Esophagus mucosa (tissue), 1 donor: ENCODE data around the gene NOC2L. TPM values are rescaled to one million over a fixed set of nuclear protein-coding genes. Genes with fewer than 3 reads are reported as not detected.
"Not testable (repeated sequence)": the region's sequence is repeated elsewhere in the genome, so short reads cannot be mapped to it uniquely, and the experiment has no call there.

ENCODE experiments used
- ATAC-seq: fragments of 200-7000 bp; cut with Tn5 transposase; one replicate; pipeline ENCODE4 v1.9.1; 2020
- total RNA-seq: library from RNA; stranded (reverse); gene quantifications from one replicate; pipeline ENCODE4 v1.2.4, GENCODE V29; 2023
- donor health status: DM: yes; HTN: yes; CAD: no.

The NOC2L gene
- total RNA-seq, 1 donor from 2014 or later = 68.1 TPM

- no peak for ATAC-seq
Observed at GRCh38 chr1:993379-993995, 34.4 kb upstream of the NOC2L start.

- ATAC-seq = no peak
Observed at GRCh38 chr1:992362-992761, 33.3 kb upstream of the NOC2L start.

- no peak for ATAC-seq
Observed at GRCh38 chr1:991895-992294, 32.8 kb upstream of the NOC2L start.

- ATAC-seq = not testable (repeated sequence)
Observed at GRCh38 chr1:991275-991674, 32.2 kb upstream of the NOC2L start.

- not testable (repeated sequence) for ATAC-seq
Observed at GRCh38 chr1:988061-988460, 29.0 kb upstream of the NOC2L start.

GRCh38 chr1:985126-985525 is 26.1 kb upstream of the NOC2L start:
- no peak for ATAC-seq

- no peak for ATAC-seq
Observed at GRCh38 chr1:984476-984814, 25.4 kb upstream of the NOC2L start.

- peak; percentile 32 for ATAC-seq
Observed at GRCh38 chr1:983798-984475, 24.9 kb upstream of the NOC2L start.

- no peak for ATAC-seq
Observed at GRCh38 chr1:982765-983436, 23.8 kb upstream of the NOC2L start.

GRCh38 chr1:981955-982558 is 23.0 kb upstream of the NOC2L start, which contains the start of gene PERM1:
Gene PERM1 (minus strand): TSS chr1:982093. CDS start chr1:981029, 1,064 bp downstream.
- peak; percentile 1 for ATAC-seq

GRCh38 chr1:981491-981954 is 22.5 kb upstream of the NOC2L start:
- peak; percentile 3 for ATAC-seq

GRCh38 chr1:980602-981395 is 21.7 kb upstream of the NOC2L start:
- ATAC-seq = no peak

- peak; percentile 28 for ATAC-seq
Observed at GRCh38 chr1:980137-980571, 21.1 kb upstream of the NOC2L start.

- ATAC-seq = no peak
Observed at GRCh38 chr1:979744-980072, 20.7 kb upstream of the NOC2L start.

- no peak for ATAC-seq
Observed at GRCh38 chr1:978835-979743, 20.0 kb upstream of the NOC2L start.

- ATAC-seq = no peak
Observed at GRCh38 chr1:978069-978834, 19.2 kb upstream of the NOC2L start.

- ATAC-seq = not testable (repeated sequence)
Observed at GRCh38 chr1:976791-977190, 17.7 kb upstream of the NOC2L start.

- ATAC-seq = peak; percentile 52
Observed at GRCh38 chr1:975896-976683, 17.0 kb upstream of the NOC2L start.

- ATAC-seq = no peak
Observed at GRCh38 chr1:975365-975764, 16.3 kb upstream of the NOC2L start.
